OCI-LY3 (cell line): Measurements from ENCODE around the gene LUC7L2.

Source experiments
- CTCF ChIP-seq: fragments of 200-600, 300-600 bp; sonication (generic); IDR thresholded peaks from 2 replicates; pipeline ENCODE4 v1.5.1; 2014; ENCODE audit warnings: antibody characterized with exemption, low read length, low read depth
- EZH2phosphoT487 ChIP-seq: fragments of 200-600 bp; shearing (Covaris generic); IDR thresholded peaks from 2 replicates; pipeline ENCODE4 v1.6.1; 2018; ENCODE audit warnings: antibody characterized with exemption, mixed run types, low read depth

DNA sequence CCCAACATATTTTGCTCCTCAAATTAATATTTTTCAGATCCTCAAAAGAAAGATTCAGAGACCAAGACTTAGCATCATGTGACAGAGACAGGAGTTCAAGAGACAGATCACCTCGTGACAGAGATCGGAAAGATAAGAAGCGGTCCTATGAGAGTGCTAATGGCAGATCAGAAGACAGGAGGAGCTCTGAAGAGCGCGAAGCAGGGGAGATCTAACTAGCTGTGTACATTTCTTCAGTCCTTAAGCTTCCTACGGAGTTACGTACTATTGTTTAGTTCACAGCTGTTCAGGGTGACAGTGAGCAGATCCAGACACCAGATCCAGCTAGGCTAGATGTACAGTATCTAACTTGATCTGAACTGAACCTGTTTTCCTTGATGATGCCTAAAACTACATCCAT is 62.4 kb downstream of the LUC7L2 start:
- TF ChIP-seq CTCF (no peak), EZH2phosphoT487 (no peak)
